ENCODE results near the gene APC2. TPM values are rescaled to one million over a fixed set of nuclear protein-coding genes. Genes with fewer than 3 reads are reported as not detected.
A peak's percentile ranks its signal among the peaks of the same experiment; 100 is the strongest.
"Not testable (repeated sequence)": the region's sequence is repeated elsewhere in the genome, so short reads cannot be mapped to it uniquely, and the experiment has no call there.

APC2 gene
- total RNA-seq, 1 donor from 2014 or later = 116 TPM

- DNase-seq (ENCODE audit: low spot score in 2 of 2) = peak; percentile 98
- FAIRE-seq = peak; percentile 64
Measured at GRCh38 chr19:1490311-1491113, 40.6 kb downstream of the APC2 start, which contains the start of gene PCSK4. Gene PCSK4, minus strand, starts transcription at chr19:1490350. Its CDS starts 4 bp downstream, at chr19:1490346.

GRCh38 chr19:1491114-1491848, 41.4 kb downstream of the APC2 start, which contains the start of gene REEP6:
Gene REEP6, plus strand, starts transcription at chr19:1491181. Its CDS starts 89 bp downstream, at chr19:1491270.
- no peak for FAIRE-seq

GRCh38 chr19:1491849-1492170, 41.9 kb downstream of the APC2 start:
- DNase-seq (ENCODE audit: low spot score in 2 of 2) (no peak), FAIRE-seq (no peak)

More at GRCh38 chr19:1491114-1491848, 41.4 kb downstream of the APC2 start, which contains the start of gene REEP6:
- peak in 1 of 2 donors; percentile 29 for DNase-seq (ENCODE audit: low spot score in 2 of 2)

- no peak for FAIRE-seq
- DNase-seq (ENCODE audit: low spot score in 2 of 2) = no peak
Measured at GRCh38 chr19:1492474-1493006, 42.6 kb downstream of the APC2 start.

GRCh38 chr19:1494115-1494815, 44.3 kb downstream of the APC2 start:
- DNase-seq (ENCODE audit: low spot score in 2 of 2) = no peak
- no peak for FAIRE-seq

GRCh38 chr19:1495051-1495798, 45.3 kb downstream of the APC2 start:
- FAIRE-seq (no peak), DNase-seq (ENCODE audit: low spot score in 2 of 2) (no peak)

- FAIRE-seq (no peak), DNase-seq (ENCODE audit: low spot score in 2 of 2) (no peak)
Measured at GRCh38 chr19:1495799-1496713, 46.1 kb downstream of the APC2 start.

GRCh38 chr19:1496714-1497577, 47.0 kb downstream of the APC2 start:
- no peak for FAIRE-seq

GRCh38 chr19:1497578-1498235, 47.8 kb downstream of the APC2 start:
- DNase-seq (ENCODE audit: low spot score in 2 of 2) = no peak
- no peak for FAIRE-seq

More at GRCh38 chr19:1496714-1497577, 47.0 kb downstream of the APC2 start:
- DNase-seq (ENCODE audit: low spot score in 2 of 2) = no peak

GRCh38 chr19:1499231-1499630, 49.3 kb downstream of the APC2 start:
- FAIRE-seq; DNase-seq (ENCODE audit: low spot score in 2 of 2): not testable (repeated sequence)

GRCh38 chr19:1501200-1501595, 51.3 kb downstream of the APC2 start:
- DNase-seq (ENCODE audit: low spot score in 2 of 2) = no peak
- FAIRE-seq = no peak

GRCh38 chr19:1502433-1503088, 52.6 kb downstream of the APC2 start:
- DNase-seq (ENCODE audit: low spot score in 2 of 2) = no peak
- no peak for FAIRE-seq

GRCh38 chr19:1503089-1503924, 53.4 kb downstream of the APC2 start:
- FAIRE-seq = no peak
- peak; percentile 48 to 67 for DNase-seq (ENCODE audit: low spot score in 2 of 2)

- no peak for FAIRE-seq
- no peak for DNase-seq (ENCODE audit: low spot score in 2 of 2)
Measured at GRCh38 chr19:1503925-1504773, 54.2 kb downstream of the APC2 start.

- DNase-seq (ENCODE audit: low spot score in 2 of 2) (no peak), FAIRE-seq (no peak)
Measured at GRCh38 chr19:1505012-1505411, 55.1 kb downstream of the APC2 start.
